Measurements from ENCODE around the gene MAN1B1.

GRCh38 chr9:137148242-137148641, 61.5 kb downstream of the MAN1B1 start:
- TF ChIP-seq CTCF (conservative IDR thresholded peaks at IDR 0.05) (no peak), ZFX (IDR thresholded peaks at IDR 0.05) (no peak)

All from C4-2B (cell line).